ENCODE data around the gene UQCR10. TPM values are rescaled to one million over a fixed set of nuclear protein-coding genes. Genes with fewer than 3 reads are reported as not detected.

Gene UQCR10
- total RNA-seq, 1 donor from 2014 or later = 48.7 TPM

DNA sequence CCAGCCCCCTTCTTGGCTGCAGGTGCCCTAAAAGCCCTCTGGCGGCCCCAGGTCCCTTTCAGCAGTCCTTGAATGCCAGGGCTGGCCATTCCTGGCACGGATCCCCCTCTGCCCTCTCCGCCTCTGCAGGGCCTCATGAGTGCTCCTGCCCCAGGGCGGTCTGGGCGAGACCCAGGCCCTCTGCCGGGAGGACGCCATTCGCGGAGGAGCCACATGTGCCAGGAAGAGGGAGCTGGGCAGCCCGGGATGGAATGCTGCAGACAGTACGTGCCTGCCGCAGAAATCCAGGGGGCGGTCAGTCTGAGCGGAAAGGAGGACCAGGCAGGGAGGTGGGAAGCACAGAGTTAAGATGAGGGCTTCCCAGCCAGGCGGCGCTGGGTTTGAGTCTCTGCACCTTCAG lies 44.6 kb upstream of the UQCR10 start:
- peaks cover 25% of the 10 kb centered on the region for H4K20me1 ChIP-seq (ENCODE audit: low read depth)
- Mint-ChIP-seq H3K4me3 (no peak overlapping the region), H3K27ac (no peak overlapping the region), H3K4me1 (peaks cover 14% of the 10 kb centered on the region), H3K36me3 (no peaks in the 10 kb centered on the region), H3K27me3 (ENCODE audit: insufficient read depth, low read depth) (peaks cover 36% of the 10 kb centered on the region), H3K9me3 (no peaks in the 10 kb centered on the region)
- peaks cover 56% of the 10 kb centered on the region for H3K27me3 ChIP-seq
- no peaks in the 10 kb centered on the region for H3K9me3 ChIP-seq (ENCODE audit: low read depth)
- H3K4me2 ChIP-seq = no peak overlapping the region
- TF ChIP-seq CTCF (IDR thresholded peaks at IDR 0.05) (no peak), EZH2phosphoT487 (IDR thresholded peaks at IDR 0.05) (no peak), EZH2 (IDR thresholded peaks at IDR 0.05) (no peak)
- no peak overlapping the region for H3K4me3 ChIP-seq
- H3K36me3 ChIP-seq = no peaks in the 10 kb centered on the region
- H3K4me1 ChIP-seq = peaks cover 7% of the 10 kb centered on the region
- DNase-seq (ENCODE audit: low spot score) = no peak
- H3K27ac ChIP-seq = no peak overlapping the region
- H3K9ac ChIP-seq = no peak overlapping the region
- no peak overlapping the region for H2AFZ ChIP-seq (replicated peaks)
- H3K79me2 ChIP-seq (ENCODE audit: low read depth) = no peaks in the 10 kb centered on the region
- H3F3A ChIP-seq (ENCODE audit: low read depth) = peaks cover 3% of the 10 kb centered on the region

DNA sequence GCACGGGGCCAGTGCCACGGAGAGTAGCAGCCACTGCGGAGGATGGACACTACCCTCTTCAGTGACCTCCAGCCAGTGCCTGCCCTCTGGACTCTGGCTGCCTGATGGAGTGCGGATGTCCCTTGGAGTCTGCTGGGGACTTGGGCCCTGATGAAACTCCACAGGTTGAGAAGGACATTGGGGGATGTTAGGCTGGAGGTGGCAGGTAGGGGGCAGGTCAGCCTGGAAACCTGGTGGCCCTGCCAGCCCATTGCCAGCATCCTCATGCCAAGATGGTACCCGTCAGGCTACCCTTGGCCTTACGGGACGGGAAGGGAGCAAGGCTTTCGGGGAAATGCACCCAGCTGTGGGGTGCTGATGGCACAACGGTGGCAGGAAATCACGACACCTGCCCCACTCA lies 43.4 kb upstream of the UQCR10 start:
- Mint-ChIP-seq H3K9me3 (no peaks in the 10 kb centered on the region), H3K4me3 (peak overlapping the region; percentile 27), H3K27ac (no peak overlapping the region), H3K36me3 (no peaks in the 10 kb centered on the region), H3K4me1 (peaks cover 11% of the 10 kb centered on the region), H3K27me3 (ENCODE audit: insufficient read depth, low read depth) (peaks cover 25% of the 10 kb centered on the region)
- Histone ChIP-seq H3K27me3 (peaks cover 45% of the 10 kb centered on the region), H3K36me3 (no peaks in the 10 kb centered on the region), H3K4me2 (no peak overlapping the region), H3K9ac (no peak overlapping the region), H3K4me3 (no peak overlapping the region), H3F3A (ENCODE audit: low read depth) (peaks cover 3% of the 10 kb centered on the region), H3K27ac (no peak overlapping the region), H2AFZ (replicated peaks) (no peak overlapping the region), H3K79me2 (ENCODE audit: low read depth) (no peaks in the 10 kb centered on the region), H3K4me1 (peaks cover 7% of the 10 kb centered on the region), H3K9me3 (ENCODE audit: low read depth) (no peaks in the 10 kb centered on the region), H4K20me1 (ENCODE audit: low read depth) (peaks cover 16% of the 10 kb centered on the region)
- no peak for TF ChIP-seq EZH2 (IDR thresholded peaks at IDR 0.05)
- no peak for TF ChIP-seq EZH2phosphoT487 (IDR thresholded peaks at IDR 0.05)
- TF ChIP-seq CTCF (IDR thresholded peaks at IDR 0.05) = no peak
- no peak for DNase-seq (ENCODE audit: low spot score)

- Mint-ChIP-seq H3K27me3 (ENCODE audit: insufficient read depth, low read depth) (peaks cover 17% of the 10 kb centered on the region), H3K36me3 (no peaks in the 10 kb centered on the region), H3K4me3 (no peak overlapping the region), H3K27ac (no peak overlapping the region), H3K4me1 (peaks cover 11% of the 10 kb centered on the region), H3K9me3 (no peaks in the 10 kb centered on the region)
- Histone ChIP-seq H3K36me3 (no peaks in the 10 kb centered on the region), H4K20me1 (ENCODE audit: low read depth) (peaks cover 7% of the 10 kb centered on the region), H3K9ac (no peak overlapping the region), H3F3A (ENCODE audit: low read depth) (peaks cover 3% of the 10 kb centered on the region), H2AFZ (replicated peaks) (no peak overlapping the region), H3K4me2 (no peak overlapping the region), H3K4me3 (no peak overlapping the region), H3K4me1 (peaks cover 7% of the 10 kb centered on the region), H3K27me3 (peaks cover 34% of the 10 kb centered on the region), H3K9me3 (ENCODE audit: low read depth) (no peaks in the 10 kb centered on the region), H3K27ac (no peak overlapping the region), H3K79me2 (ENCODE audit: low read depth) (no peaks in the 10 kb centered on the region)
- no peak for DNase-seq (ENCODE audit: low spot score)
- no peak for TF ChIP-seq CTCF (IDR thresholded peaks at IDR 0.05)
- TF ChIP-seq EZH2phosphoT487 (IDR thresholded peaks at IDR 0.05) = no peak
- TF ChIP-seq EZH2 (IDR thresholded peaks at IDR 0.05) = no peak
Observed at GRCh38 chr22:29724843-29725242, 42.3 kb upstream of the UQCR10 start.

All from neural progenitor cell (in vitro differentiated cells).